Activated CD8-positive, alpha-beta memory T cell treated with anti-CD3 and anti-CD28 coated beads for 4 hours (primary cell): Measurements from ENCODE around the gene SCN4A.
"Not testable (repeated sequence)": the region's sequence is repeated elsewhere in the genome, so short reads cannot be mapped to it uniquely, and the experiment has no call there.

ENCODE experiments used
- DNase-seq, 2 donors: peaks; one replicate each; pipeline ENCODE4 v3.0.0-alpha.2; 2020; ENCODE audit warnings: low read depth in 2 of 2

The SCN4A gene

DNA sequence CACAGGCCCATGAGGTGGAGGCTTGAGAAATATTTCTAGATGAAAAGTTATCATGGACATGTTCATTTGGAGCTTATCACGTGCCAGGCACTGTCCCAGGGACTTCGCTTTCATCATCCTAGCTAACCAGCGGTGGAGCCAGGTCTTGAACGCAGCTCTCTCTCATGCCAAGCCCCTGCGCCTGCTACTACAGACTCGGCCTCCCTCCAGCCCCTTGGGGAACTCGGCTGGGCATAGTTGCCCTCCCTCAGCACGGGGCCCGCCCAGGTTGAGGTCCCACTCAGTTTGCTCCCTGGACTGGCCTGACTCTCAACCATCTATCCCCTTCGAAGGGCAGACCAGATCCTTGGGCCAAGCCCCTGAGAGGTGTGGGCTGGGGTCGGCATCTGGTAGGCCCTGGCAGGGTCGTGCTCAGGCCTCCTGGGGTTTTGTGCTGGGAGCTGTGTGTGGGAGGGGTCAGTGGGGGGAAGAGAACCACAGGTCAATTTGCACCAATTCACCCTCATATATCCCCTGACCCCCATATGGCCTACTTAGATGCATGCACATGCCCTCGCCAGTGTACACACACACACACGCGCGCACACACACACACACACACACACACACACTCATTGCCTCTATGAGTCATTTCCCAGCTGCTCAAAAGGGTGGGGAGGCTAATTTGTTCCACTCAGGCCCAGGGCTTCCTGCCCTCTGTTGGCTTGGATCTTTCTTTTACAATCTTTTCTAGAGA lies 12.1 kb upstream of the SCN4A start:
- DNase-seq, result peak; percentile 25 to 43

- DNase-seq, result no peak
Measured at GRCh38 chr17:63984236-63984635, 11.5 kb upstream of the SCN4A start.

- DNase-seq, result no peak
Measured at GRCh38 chr17:63983320-63983719, 10.6 kb upstream of the SCN4A start.

GRCh38 chr17:63982641-63983040 lies 9.9 kb upstream of the SCN4A start:
- DNase-seq, result not testable (repeated sequence)

DNA sequence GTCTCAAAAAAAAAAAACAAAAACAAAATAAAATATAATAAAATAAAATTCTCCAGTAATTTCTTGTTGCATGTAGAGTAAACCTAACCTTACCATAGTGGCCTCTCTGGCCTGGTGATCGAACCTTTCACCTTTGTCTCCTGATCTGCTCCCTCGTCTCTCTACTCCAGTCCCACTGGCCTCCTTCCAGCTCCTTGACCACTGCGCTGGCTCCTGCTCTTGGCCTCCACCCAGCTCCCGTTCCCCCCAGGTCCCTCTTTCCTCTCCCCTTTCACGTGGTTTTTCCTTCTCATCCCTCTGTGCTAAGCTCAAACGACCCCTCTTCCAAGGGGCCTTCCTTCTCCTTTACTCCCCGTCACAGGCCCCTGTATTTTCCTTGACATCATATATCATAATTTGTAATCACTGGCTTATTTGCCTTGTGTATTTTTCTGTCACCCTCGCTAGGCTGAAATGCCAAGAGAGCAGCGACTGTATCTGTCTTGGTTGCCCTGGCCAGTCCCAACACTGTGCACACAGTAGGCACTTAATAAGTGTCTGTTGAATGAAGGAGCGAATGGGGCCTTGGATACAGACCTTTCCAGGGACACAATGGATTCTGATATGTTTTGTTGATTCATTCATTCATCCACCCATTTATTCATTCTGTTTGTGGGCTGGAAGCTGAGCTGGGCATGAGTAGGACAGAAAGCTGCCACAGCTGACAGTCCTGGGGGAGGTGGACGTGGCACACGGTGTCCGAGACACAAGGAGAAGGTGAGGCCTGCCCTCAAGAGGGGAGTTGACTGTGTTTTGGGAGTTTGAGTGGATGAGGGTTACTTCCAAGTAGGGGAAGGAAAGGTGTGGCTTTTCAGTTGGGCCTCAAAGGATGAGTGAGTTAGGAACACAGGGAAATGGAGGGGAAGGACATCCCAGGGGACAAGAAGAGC lies 5.8 kb upstream of the SCN4A start:
- no peak for DNase-seq

GRCh38 chr17:63976702-63977101 lies 4.0 kb upstream of the SCN4A start:
- no peak for DNase-seq

DNA sequence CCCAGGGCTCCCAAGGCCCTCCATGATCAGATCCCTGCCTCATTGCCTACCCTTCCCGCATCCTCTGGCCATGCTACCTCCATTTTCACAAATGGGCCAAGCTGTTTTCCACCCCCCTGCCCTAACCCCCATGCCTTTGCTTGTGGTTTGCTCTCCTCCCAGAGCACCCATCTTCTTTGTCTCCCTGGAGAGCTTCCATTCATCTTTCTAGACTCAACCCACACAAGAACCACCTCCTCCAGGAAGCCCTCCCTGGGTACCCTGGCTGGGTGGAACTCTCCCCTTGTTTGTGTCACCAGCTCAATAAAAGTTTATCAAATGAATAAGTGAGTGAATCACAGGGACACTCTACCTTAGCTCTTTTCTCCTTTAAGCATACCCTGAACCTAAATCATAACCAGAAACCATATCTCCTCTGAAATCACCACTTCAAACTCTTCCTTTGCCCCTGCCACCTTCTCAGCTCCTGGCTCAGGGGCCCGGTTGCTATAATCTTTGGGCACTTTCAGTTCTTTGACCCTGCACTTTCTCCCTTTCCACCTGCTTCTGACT lies 2.9 kb upstream of the SCN4A start:
- DNase-seq, result no peak

DNA sequence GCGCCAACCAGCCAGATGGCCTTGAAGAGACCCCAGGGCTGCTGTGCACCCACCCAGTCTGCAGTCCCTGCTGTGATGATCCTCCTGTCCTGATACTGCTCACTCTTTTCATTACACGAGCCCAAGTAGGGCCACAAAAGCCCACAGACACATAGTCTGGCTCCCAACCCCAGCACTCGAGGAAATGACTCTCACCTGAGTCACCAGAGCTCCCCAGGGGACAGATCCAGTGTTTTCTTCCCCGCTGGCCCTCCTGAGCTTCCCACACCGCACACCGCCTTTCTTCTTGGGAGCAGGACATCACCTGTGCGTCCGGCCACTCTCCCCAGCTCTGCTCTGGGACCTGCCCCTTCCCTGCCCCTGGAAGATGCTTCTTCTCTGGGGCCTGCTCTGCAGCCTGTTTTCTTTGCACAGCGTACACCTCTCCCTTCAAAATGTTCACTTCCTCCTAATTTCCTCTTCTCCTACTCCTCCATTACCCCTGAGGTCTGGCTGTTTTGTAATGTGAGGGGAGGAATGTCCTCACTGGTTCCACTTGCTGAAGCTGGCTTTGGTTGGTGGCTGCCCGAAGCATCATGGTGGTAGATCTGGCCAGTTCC lies 2.0 kb upstream of the SCN4A start:
- no peak for DNase-seq

DNA sequence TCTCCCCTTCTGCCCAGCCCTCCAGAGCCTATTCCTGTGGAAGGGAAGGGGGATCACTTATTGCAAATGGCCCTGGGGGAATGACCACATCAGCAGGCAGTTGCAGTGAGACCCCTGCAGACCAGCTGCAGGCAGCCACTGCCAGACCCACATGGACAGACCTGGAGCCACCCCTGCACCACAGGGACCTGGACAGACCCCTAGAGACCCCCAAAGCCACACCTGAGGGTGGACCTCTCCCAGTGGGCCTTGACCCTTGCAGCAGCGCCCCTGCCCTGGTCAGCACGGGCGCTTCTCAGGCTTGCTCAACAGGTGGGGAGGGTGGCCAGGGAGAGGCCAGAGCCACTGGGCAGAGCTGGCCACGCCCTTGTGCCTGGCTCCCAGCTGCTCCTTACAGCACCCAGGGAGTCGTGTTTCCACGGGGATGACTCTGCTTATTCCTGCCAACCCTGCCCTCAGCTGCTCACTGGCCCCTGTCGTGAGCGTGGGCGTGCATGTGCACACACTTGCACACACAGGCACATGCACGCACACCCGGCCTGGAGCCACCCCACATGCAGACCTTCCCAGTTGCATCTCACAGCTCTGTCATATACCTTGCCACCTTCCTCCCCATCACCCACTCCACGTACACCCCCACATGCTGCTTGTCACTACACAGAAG lies 1.3 kb upstream of the SCN4A start:
- no peak for DNase-seq

DNA sequence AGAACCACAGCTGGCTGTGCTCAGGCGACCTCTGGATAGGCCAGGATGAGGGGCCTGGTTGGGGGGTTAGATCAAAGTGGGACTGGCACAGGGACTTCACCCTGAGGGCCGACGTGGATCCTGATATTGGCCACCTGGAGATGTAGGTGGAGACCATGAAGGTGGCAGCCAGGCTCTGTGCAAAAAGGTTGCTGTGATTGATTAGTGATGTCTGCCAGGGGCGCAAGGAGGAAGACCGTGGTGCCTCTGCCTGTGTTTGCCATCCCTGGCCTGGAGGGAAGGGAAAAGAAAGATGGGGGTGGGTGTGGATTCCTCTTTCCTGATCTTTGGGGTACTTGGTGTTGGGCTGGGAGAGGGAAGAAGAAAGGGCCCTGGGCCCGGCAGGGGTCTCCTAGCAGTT lies 529 bp upstream of the SCN4A start:
- no peak for DNase-seq

GRCh38 chr17:63969278-63969677 lies 3.4 kb downstream of the SCN4A start:
- no peak for DNase-seq

DNA sequence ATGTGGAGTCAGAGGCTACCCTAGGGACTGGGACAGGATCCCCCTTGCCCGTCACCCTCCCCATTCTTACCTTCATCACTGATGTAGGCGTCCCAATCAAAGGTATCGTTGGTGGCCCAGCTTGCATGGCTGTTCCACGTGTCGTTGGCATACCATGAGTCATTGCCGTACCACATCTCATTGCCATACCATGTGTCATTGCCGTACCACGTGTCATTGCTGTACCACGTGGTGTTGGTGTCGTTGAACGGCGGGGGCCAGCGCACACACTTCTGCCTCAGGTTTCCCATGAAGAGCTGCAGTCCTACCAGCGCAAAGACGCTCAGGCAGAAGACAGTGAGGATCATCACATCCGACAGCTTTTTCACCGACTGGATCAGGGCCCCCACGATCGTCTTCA lies 4.8 kb downstream of the SCN4A start:
- no peak for DNase-seq

GRCh38 chr17:63966646-63967264 lies 6.0 kb downstream of the SCN4A start:
- DNase-seq, result no peak

- no peak for DNase-seq
Measured at GRCh38 chr17:63963123-63963522, 9.6 kb downstream of the SCN4A start.

GRCh38 chr17:63962298-63962744 lies 10.4 kb downstream of the SCN4A start:
- no peak for DNase-seq

- no peak for DNase-seq
Measured at GRCh38 chr17:63961355-63962212, 11.1 kb downstream of the SCN4A start.

- DNase-seq, result no peak
Measured at GRCh38 chr17:63960430-63960829, 12.3 kb downstream of the SCN4A start.

DNA sequence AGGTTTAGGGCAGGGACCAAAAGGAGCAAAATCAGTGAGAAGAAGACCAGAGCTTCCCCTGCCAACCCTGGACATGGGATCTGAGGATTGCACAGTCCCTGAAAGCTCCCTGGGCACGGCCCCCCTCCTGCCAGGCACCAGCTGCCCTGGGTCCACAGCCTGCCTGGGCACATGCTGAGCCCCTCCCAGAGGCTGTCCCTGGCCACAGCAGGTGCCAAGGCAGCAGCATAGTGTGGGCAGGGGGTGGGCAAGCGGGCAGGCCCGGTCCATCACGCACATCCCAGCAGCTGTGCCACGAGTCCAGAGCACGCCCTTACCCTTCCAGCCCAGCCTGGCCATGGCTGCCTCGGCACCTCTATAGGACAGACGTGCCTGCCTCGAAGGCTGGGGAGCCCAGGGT lies 12.7 kb downstream of the SCN4A start:
- DNase-seq, result no peak

GRCh38 chr17:63956296-63956920 lies 16.3 kb downstream of the SCN4A start:
- no peak for DNase-seq

GRCh38 chr17:63955791-63956190 lies 16.9 kb downstream of the SCN4A start:
- DNase-seq, result no peak
